PC-9 (cell line): Measurements from ENCODE around the gene DFFB.

Experiments
- EZH2 ChIP-seq: fragments of 200-600 bp; sonication (generic); IDR thresholded peaks from 2 replicates; pipeline ENCODE4 v1.8.0; 2017; ENCODE audit warnings: antibody characterized with exemption, low read depth
- TF ChIP-seq, protein P1 (sequence below): fragments of 200-600 bp; sonication (generic); conservative IDR thresholded peaks from 2 replicates; pipeline ENCODE4 v1.6.1; 2017; ENCODE audit warnings: mixed run types, antibody characterized with exemption, mild to moderate bottlenecking, moderate library complexity

DNA sequence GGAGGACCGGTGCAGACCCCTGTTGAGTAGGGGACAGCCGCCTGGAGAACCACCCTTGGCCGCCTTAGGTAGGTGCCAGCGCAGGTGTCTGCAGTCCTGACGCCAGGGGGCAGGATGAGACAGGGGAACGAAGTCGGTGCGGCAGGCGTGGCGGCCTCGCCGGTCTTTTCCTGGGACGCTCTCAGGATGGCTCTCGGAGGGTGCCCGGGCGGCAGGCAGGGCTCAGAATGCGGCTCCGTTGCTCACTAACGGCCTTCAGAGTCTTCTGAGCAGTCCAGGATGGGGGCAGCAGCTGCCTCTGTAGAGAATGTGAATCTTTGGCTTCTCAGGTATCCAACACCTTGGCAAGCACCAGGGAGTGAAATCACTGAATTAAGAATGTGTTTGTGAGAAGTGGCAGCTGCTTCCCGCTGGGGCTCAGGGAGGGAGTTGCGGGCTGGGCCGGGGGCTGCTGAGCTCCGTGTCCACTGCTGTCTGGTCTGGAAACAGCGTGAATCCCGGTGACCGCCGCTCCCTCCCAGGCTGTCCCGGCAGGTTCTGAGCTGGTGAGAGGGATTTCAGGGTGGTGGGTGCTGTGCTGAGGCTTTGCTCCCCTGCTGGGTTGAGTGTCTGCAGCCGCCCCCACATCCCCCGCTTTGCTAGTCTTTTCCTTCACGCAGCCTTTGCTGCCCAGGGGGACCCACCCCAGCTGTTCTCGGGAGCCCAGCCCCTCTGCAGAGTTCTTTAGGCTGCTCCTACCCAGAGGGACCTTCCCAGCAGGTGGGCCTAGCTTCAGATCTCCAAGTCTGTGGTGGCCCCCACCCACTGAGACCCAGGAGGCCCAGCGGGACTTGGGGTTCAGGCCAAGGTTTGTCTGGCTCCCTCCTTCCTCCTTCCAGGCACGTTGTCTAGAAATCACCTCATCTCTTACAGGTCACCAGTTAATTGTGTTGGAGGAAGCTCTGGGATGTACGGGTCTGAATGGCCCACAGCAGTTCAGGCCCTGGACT lies 53.9 kb downstream of the DFFB start:
- TF ChIP-seq, protein P1, sequence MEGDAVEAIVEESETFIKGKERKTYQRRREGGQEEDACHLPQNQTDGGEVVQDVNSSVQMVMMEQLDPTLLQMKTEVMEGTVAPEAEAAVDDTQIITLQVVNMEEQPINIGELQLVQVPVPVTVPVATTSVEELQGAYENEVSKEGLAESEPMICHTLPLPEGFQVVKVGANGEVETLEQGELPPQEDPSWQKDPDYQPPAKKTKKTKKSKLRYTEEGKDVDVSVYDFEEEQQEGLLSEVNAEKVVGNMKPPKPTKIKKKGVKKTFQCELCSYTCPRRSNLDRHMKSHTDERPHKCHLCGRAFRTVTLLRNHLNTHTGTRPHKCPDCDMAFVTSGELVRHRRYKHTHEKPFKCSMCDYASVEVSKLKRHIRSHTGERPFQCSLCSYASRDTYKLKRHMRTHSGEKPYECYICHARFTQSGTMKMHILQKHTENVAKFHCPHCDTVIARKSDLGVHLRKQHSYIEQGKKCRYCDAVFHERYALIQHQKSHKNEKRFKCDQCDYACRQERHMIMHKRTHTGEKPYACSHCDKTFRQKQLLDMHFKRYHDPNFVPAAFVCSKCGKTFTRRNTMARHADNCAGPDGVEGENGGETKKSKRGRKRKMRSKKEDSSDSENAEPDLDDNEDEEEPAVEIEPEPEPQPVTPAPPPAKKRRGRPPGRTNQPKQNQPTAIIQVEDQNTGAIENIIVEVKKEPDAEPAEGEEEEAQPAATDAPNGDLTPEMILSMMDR: peak; percentile 65
- TF ChIP-seq EZH2: no peak
